D721Med (cell line): Measurements from ENCODE around the gene KIAA1328.

Source experiments
- DNase-seq: peaks from one replicate; pipeline ENCODE4 v3.0.0; 2011; ENCODE audit warnings: low spot score; ENCODE audit not compliant: insufficient read length
- FAIRE-seq: peaks from 2 replicates; lab custom pipeline; 2011; peaks lifted over from hg19 to GRCh38; lab: Jason Lieb, UNC
- TF ChIP-seq, protein P1 (sequence below): IDR thresholded peaks from 2 replicates; pipeline ENCODE4 v1.5.1; 2012; ENCODE audit warnings: mild to moderate bottlenecking, control low read depth; ENCODE audit not compliant: insufficient read depth; ENCODE audit errors: missing control alignments

Gene KIAA1328

DNA sequence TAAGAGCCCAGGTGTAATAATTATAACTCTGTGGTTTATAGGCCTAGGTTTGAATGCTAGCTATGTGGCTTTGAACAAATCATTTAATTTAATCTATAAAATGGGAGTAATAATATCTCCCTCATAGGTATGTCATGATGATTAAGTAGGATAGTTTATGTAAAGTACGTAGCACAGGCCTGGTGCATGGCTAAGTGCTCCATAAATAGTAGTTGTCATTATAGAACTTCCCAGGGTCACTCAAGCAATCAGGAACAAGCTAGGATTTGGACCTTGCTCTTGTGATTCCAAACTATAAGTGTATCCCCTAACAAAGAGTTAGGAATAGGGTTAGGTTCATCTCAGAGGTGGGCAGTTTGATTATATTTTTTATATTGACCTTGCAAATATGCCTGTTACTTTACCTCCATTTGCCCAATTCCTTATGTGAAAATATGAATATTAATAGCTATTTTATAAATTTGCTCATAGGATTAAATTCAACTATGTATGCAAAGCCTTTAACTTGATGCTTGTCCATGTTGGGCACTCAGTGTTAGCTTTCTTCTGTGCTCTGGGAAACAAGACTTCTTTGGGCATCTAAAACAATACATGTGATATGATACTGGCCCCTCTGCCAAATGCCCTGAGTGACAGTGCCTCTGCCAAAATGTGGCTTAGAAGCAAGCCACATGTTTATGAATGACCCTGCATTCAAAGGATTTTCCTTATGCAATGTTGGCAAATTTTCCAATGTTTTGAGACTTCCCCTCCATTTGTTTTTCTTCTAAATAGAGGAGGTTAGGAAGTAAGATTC lies 353.6 kb downstream of the KIAA1328 start:
- no peak for DNase-seq
- FAIRE-seq: no peak
- TF ChIP-seq, protein P1, sequence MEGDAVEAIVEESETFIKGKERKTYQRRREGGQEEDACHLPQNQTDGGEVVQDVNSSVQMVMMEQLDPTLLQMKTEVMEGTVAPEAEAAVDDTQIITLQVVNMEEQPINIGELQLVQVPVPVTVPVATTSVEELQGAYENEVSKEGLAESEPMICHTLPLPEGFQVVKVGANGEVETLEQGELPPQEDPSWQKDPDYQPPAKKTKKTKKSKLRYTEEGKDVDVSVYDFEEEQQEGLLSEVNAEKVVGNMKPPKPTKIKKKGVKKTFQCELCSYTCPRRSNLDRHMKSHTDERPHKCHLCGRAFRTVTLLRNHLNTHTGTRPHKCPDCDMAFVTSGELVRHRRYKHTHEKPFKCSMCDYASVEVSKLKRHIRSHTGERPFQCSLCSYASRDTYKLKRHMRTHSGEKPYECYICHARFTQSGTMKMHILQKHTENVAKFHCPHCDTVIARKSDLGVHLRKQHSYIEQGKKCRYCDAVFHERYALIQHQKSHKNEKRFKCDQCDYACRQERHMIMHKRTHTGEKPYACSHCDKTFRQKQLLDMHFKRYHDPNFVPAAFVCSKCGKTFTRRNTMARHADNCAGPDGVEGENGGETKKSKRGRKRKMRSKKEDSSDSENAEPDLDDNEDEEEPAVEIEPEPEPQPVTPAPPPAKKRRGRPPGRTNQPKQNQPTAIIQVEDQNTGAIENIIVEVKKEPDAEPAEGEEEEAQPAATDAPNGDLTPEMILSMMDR: no peak

DNA sequence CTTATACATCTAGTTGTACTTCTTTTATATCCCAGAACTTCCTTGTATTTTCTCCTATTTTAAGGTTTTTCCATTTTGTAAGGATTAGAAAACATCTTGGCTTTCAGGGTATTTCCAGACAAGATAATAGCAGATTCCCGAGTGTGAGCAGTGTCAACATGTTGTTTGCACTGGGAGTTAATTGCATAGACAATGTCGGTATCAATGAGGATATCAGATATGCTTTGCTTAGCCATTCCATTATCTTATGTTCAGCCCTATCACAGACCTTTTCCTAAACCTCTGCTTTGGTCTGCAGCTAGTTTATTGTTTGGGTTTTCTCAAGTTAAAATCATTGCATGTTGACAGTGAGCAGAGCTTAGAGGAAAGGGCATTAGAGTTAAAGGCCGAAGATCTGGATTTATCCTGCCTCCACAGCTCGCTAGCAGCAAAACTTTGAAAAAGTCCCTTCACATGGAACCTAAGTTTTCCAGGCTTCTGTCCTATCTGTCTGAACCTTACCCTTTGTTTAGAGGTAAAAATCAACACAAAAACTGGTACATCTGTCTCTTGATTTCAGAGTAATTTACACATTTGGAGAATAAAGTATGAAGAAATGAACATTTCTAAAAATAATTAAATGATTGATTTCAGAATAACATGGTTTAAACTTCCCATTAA lies 355.4 kb downstream of the KIAA1328 start:
- TF ChIP-seq, protein P1: no peak
- DNase-seq: no peak
- no peak for FAIRE-seq

DNA sequence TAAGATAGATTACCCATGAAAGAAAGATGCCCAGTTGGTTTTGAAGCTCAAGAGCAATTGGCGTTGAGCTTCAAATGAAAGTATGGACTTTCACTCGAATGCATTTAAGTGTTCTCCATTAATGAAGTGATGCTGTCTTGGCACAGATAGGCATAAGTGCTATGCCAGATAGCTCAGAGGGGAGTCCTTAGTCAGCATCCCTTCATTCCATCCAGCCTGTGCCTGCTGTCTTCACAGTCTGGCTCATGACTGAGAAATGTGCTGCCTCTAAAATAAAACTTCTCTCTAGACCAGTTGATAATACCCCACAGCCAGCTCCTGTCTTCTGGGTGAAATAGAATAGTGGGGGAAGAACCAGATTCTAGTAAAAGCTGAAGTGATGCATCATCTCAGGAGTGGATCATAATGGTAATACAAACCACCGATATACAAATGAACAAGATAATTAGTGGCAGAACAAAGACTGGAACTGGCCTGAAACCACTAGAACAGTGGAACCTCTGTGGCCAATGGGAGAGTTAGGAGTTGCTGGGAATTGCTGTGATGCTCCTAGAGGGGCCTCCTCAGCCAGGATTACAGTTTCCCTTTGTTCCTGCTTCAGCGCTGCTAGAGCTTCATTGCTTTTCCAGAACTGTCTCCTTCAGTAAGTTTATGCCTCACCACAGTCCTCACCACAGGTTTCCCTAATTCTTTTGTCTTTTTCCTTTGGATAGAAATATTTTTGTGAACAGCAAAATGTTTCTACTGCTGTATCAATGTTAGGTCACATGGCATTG lies 359.3 kb downstream of the KIAA1328 start:
- FAIRE-seq (peak; percentile 51), DNase-seq (no peak)
- TF ChIP-seq, protein P1: no peak

DNA sequence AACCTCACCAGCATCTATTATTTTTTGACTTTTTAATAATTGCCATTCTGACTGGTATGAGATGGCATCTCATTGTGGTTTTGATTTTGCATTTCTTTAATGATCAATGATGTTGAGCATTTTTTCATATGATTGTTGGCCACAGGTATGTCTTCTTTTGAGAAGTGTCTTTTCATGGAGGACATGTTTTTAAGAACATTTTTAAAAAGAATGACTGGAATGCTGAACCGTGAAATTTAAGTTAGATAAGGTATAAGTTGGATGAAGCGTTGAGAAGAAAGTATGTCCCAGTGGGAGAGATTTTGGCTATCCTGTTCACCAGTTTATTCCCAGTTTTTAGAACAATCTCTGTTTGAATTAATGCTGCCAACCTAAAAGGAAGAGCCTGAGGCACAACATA lies 370.8 kb downstream of the KIAA1328 start:
- DNase-seq (no peak), FAIRE-seq (peak; percentile 75)
- TF ChIP-seq, protein P1: no peak

DNA sequence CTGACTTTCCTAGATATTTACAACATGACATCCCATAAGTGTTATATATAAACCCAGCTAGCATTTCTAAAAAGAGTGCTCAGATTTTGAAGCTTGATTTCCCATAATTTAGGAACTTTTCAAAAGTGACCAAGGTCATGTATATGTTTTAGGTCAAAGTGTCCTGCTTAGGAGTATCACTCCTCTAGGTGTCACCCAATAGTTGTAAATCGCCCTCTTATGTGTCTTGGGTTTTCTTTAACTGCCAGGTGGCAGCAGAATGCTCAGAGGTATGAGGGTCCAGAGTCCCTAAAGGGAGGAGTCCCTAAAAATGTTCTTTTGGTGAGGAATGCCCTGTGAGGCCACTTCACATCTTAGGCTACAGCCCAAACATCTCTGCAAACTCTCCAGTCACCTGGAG lies 378.4 kb downstream of the KIAA1328 start:
- TF ChIP-seq, protein P1: no peak
- FAIRE-seq: no peak
- no peak for DNase-seq

DNA sequence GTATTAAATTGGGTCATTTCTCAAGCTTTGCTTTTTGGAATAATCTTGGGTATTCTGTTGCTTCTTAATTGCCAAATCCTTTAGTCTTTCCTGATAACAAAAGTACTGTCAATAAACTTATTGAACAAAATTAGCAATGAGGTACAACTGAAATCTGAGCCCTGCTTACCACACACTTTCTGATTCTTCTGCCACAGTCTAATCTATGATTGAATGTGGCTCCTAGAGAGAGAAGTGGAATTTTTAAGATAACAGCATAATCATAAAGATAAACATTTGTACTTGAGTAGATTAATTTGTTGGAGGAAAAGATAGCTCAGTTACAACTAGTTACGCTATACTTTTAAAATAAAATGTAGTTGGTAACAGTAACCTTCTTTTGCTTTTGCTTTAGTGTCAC lies 381.9 kb downstream of the KIAA1328 start:
- FAIRE-seq (no peak), DNase-seq (no peak)
- TF ChIP-seq, protein P1: no peak
